Measurements from ENCODE around the gene SMARCB1.

The SMARCB1 gene

GRCh38 chr22:23815541-23816155, 28.9 kb downstream of the SMARCB1 start:
- Histone ChIP-seq H3K79me2 (ENCODE audit: insufficient read depth, low read length) (peaks cover 29% of the 10 kb centered on the region), H3K36me3 (ENCODE audit: insufficient read depth, low read length) (peaks cover 98% of the 10 kb centered on the region), H3K4me1 (ENCODE audit: insufficient read depth, low read length, severe bottlenecking) (peaks cover 14% of the 10 kb centered on the region), H3K27me3 (ENCODE audit: insufficient read depth, low read length) (no peaks in the 10 kb centered on the region), H3K4me3 (ENCODE audit: low read depth, low read length, poor library complexity, severe bottlenecking) (no peak overlapping the region), H3K9me3 (ENCODE audit: low read length) (no peaks in the 10 kb centered on the region), H3K9me2 (ENCODE audit: low read depth, low read length) (no peaks in the 10 kb centered on the region), H2AFZ (ENCODE audit: low read length) (no peak overlapping the region), H3K27ac (ENCODE audit: low read depth, low read length, poor library complexity, severe bottlenecking) (no peak overlapping the region), H3K4me2 (ENCODE audit: low read length) (no peak overlapping the region), H3K9ac (ENCODE audit: low read length) (no peak overlapping the region), H4K20me1 (ENCODE audit: insufficient read depth, low read length) (no peaks in the 10 kb centered on the region), H3F3A (ENCODE audit: insufficient read depth, low read length) (no peaks in the 10 kb centered on the region)
- TF ChIP-seq CTCF (IDR thresholded peaks at IDR 0.05; ENCODE audit: low read length) (no peak), EZH2 (IDR thresholded peaks at IDR 0.05; ENCODE audit: borderline replicate concordance, low read length) (no peak)

GRCh38 chr22:23816156-23816976, 29.6 kb downstream of the SMARCB1 start:
- H3K36me3 ChIP-seq (ENCODE audit: insufficient read depth, low read length), result peaks cover 98% of the 10 kb centered on the region
- H3K4me2 ChIP-seq (ENCODE audit: low read length), result no peak overlapping the region
- no peak overlapping the region for H3K27ac ChIP-seq (ENCODE audit: low read depth, low read length, poor library complexity, severe bottlenecking)
- H3K27me3 ChIP-seq (ENCODE audit: insufficient read depth, low read length), result no peaks in the 10 kb centered on the region
- no peaks in the 10 kb centered on the region for H3F3A ChIP-seq (ENCODE audit: insufficient read depth, low read length)
- peaks cover 23% of the 10 kb centered on the region for H3K79me2 ChIP-seq (ENCODE audit: insufficient read depth, low read length)
- no peak for TF ChIP-seq CTCF (IDR thresholded peaks at IDR 0.05; ENCODE audit: low read length)
- TF ChIP-seq EZH2 (IDR thresholded peaks at IDR 0.05; ENCODE audit: borderline replicate concordance, low read length), result no peak
- no peak overlapping the region for H3K4me3 ChIP-seq (ENCODE audit: low read depth, low read length, poor library complexity, severe bottlenecking)
- no peak overlapping the region for H2AFZ ChIP-seq (ENCODE audit: low read length)
- no peaks in the 10 kb centered on the region for H3K9me3 ChIP-seq (ENCODE audit: low read length)
- H3K4me1 ChIP-seq (ENCODE audit: insufficient read depth, low read length, severe bottlenecking), result peaks cover 14% of the 10 kb centered on the region
- no peaks in the 10 kb centered on the region for H4K20me1 ChIP-seq (ENCODE audit: insufficient read depth, low read length)
- H3K9ac ChIP-seq (ENCODE audit: low read length), result no peak overlapping the region
- H3K9me2 ChIP-seq (ENCODE audit: low read depth, low read length), result no peaks in the 10 kb centered on the region

GRCh38 chr22:23817146-23817545, 30.4 kb downstream of the SMARCB1 start:
- H3K79me2 ChIP-seq (ENCODE audit: insufficient read depth, low read length), result peaks cover 16% of the 10 kb centered on the region
- H2AFZ ChIP-seq (ENCODE audit: low read length), result no peak overlapping the region
- peaks cover 99% of the 10 kb centered on the region for H3K36me3 ChIP-seq (ENCODE audit: insufficient read depth, low read length)
- no peaks in the 10 kb centered on the region for H3K27me3 ChIP-seq (ENCODE audit: insufficient read depth, low read length)
- no peaks in the 10 kb centered on the region for H4K20me1 ChIP-seq (ENCODE audit: insufficient read depth, low read length)
- H3K4me1 ChIP-seq (ENCODE audit: insufficient read depth, low read length, severe bottlenecking), result peaks cover 14% of the 10 kb centered on the region
- no peak overlapping the region for H3K9ac ChIP-seq (ENCODE audit: low read length)
- TF ChIP-seq EZH2 (IDR thresholded peaks at IDR 0.05; ENCODE audit: borderline replicate concordance, low read length) (no peak), CTCF (IDR thresholded peaks at IDR 0.05; ENCODE audit: low read length) (no peak)
- H3K4me3 ChIP-seq (ENCODE audit: low read depth, low read length, poor library complexity, severe bottlenecking), result no peak overlapping the region
- no peaks in the 10 kb centered on the region for H3F3A ChIP-seq (ENCODE audit: insufficient read depth, low read length)
- no peaks in the 10 kb centered on the region for H3K9me2 ChIP-seq (ENCODE audit: low read depth, low read length)
- no peak overlapping the region for H3K4me2 ChIP-seq (ENCODE audit: low read length)
- H3K9me3 ChIP-seq (ENCODE audit: low read length), result no peaks in the 10 kb centered on the region
- no peak overlapping the region for H3K27ac ChIP-seq (ENCODE audit: low read depth, low read length, poor library complexity, severe bottlenecking)

Data from OCI-LY1 (cell line).